Peyer's patch (tissue), 4 donors: ENCODE measurements around the gene ZNF226.

Experiments used
- CTCF ChIP-seq, 6 experiments: fragments of 450-650 bp in 4 of 6; fragments of 200-600 bp in 2 of 6; sonication (generic) in 1 of 6; IDR thresholded peaks; one replicate each; pipeline ENCODE4 v1.5.1; 2017 to 2019; ENCODE audit warnings: antibody characterized with exemption in 6 of 6, mild to moderate bottlenecking in 3 of 6, moderate library complexity in 1 of 6
- POLR2A ChIP-seq, 2 donors: fragments of 450-650 bp; IDR thresholded peaks; one replicate each; pipeline ENCODE4 v1.5.1; 2017; ENCODE audit warnings: antibody characterized with exemption in 2 of 2, mild to moderate bottlenecking in 2 of 2, moderate library complexity in 2 of 2

GRCh38 chr19:44180968-44181367 lies 16.1 kb downstream of the ZNF226 start:
- TF ChIP-seq CTCF (IDR thresholded peaks at IDR 0.05) (no peak), POLR2A (IDR thresholded peaks at IDR 0.05) (no peak)
